ENCODE measurements around the gene EPB41L4A. TPM values are rescaled to one million over a fixed set of nuclear protein-coding genes. Genes with fewer than 3 reads are reported as not detected.
"Not testable (repeated sequence)": the region's sequence is repeated elsewhere in the genome, so short reads cannot be mapped to it uniquely, and the experiment has no call there.

The EPB41L4A gene
- 10 to 100 TPM; 26.8 to 32.3 (median 27.9) TPM for polyA plus RNA-seq (ENCODE audit: insufficient read length in 4 of 4)

DNA sequence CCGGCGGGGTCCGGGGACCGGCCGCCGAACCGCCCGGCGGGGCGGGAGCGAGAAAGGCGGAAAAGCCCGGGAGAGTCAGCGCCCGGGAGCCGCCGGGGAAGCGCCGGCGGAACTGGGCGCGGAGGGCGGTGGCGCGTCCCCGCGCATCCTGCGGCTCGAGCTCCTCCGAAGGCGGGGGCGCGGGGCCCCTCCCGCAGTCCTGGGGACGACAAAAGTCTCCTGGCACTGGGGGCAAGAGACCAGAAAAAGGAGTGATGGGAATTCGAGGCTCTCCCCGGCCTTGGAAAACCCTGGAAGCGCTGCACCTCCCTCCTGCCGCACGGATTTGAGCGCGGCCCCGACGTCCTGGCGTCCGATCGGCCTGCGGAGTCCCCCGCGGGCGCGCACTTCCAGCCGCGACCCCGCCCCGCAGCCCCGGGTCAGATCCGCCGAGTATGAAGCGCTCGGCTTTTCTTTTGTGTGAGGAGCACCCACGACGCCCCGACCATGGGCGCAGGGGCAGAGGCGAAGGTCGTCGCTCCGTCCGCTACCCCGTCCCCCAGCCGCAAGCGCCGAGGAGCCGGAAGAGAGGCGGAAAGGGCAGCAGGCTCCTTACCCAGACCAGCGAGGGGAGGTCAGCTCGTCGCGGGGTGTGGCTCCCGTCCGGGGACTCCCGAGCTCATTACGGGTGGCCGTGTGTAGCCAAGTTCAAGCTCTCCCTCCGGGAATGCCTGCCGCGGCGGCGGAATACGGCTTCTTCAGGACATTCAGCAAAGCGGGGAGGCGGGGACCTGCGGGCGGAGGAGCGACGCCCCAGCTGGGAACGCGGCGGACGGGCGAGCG, at the start of gene EPB41L4A:
EPB41L4A (minus strand) TSS at position 114 of the 822 bp plus-strand sequence. CDS start 238 bp downstream, outside the sequence.
- peak in 3 of 4 donors; percentile 46 to 59 (median 54) for DNase-seq (ENCODE audit: low read depth in 4 of 4, low spot score in 2 of 4)

GRCh38 chr5:112467485-112467884, 48.4 kb upstream of the EPB41L4A start:
- no peak for DNase-seq (ENCODE audit: low read depth in 4 of 4, low spot score in 2 of 4)

- not testable (repeated sequence) for DNase-seq (ENCODE audit: low read depth in 4 of 4, low spot score in 2 of 4)
Measured at GRCh38 chr5:112466261-112466660, 47.2 kb upstream of the EPB41L4A start.

- not testable (repeated sequence) for DNase-seq (ENCODE audit: low read depth in 4 of 4, low spot score in 2 of 4)
Measured at GRCh38 chr5:112447187-112447760, 28.2 kb upstream of the EPB41L4A start.

- DNase-seq (ENCODE audit: low read depth in 4 of 4, low spot score in 2 of 4): no peak
Measured at GRCh38 chr5:112445626-112446350, 26.7 kb upstream of the EPB41L4A start.

DNA sequence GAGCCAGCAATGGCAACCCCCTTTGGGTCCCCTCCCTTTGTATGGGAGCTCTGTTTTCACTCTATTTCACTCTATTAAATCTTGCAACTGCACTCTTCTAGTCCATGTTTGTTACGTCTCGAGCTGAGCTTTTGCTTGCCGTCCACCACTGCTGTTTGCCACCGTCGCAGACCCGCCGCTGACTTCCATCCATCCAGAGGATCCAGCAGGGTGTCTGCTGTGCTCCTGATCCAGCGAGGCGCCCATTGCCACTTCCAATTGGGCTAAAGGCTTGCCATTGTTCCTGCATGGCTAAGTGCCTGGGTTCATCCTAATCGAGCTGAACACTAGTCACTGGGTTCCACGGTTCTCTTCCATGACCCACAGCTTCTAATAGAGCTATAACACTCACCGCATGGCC, 24.9 kb upstream of the EPB41L4A start:
- DNase-seq (ENCODE audit: low read depth in 4 of 4, low spot score in 2 of 4): not testable (repeated sequence)

- DNase-seq (ENCODE audit: low read depth in 4 of 4, low spot score in 2 of 4): no peak
Measured at GRCh38 chr5:112440031-112440430, 21.0 kb upstream of the EPB41L4A start.

DNA sequence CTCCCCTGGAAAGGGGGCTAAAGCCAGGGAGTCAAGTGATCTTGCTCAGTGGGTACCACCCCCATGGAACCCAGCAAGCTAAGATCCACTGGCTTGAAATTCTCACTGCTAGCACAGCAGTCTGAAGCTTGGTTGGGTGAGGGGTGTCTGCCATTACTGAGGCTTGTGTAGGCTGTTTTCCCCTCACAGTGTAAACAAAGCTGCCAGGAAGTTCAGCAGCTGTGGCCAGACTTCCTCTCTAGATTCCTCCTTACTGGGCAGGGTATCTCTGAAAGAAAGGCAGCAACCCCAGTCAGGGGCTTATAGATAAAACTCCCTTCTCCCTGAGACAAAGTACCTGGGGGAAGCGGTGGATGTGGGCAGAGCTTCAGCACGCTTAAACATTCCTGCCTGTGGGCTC, 17.1 kb upstream of the EPB41L4A start:
- DNase-seq (ENCODE audit: low read depth in 4 of 4, low spot score in 2 of 4): no peak

- DNase-seq (ENCODE audit: low read depth in 4 of 4, low spot score in 2 of 4): no peak
Measured at GRCh38 chr5:112434641-112435040, 15.6 kb upstream of the EPB41L4A start.

DNA sequence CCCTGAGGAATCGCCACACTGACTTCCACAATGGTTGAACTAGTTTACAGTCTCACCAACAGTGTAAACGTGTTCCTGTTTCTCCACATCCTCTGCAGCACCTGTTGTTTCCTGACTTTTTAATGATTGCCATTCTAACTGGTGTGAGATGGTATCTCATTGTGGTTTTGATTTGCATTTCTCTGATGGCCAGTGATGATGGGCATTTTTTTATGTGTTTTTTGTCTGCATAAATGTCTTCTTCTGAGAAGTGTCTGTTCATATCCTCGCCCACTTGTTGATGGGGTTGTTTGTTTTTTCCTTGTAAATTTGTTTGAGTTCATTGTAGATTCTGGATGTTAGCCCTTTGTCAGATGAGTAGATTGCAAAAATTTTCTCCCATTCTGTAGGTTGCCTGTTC, 7.1 kb upstream of the EPB41L4A start:
- DNase-seq (ENCODE audit: low read depth in 4 of 4, low spot score in 2 of 4): not testable (repeated sequence)

DNA sequence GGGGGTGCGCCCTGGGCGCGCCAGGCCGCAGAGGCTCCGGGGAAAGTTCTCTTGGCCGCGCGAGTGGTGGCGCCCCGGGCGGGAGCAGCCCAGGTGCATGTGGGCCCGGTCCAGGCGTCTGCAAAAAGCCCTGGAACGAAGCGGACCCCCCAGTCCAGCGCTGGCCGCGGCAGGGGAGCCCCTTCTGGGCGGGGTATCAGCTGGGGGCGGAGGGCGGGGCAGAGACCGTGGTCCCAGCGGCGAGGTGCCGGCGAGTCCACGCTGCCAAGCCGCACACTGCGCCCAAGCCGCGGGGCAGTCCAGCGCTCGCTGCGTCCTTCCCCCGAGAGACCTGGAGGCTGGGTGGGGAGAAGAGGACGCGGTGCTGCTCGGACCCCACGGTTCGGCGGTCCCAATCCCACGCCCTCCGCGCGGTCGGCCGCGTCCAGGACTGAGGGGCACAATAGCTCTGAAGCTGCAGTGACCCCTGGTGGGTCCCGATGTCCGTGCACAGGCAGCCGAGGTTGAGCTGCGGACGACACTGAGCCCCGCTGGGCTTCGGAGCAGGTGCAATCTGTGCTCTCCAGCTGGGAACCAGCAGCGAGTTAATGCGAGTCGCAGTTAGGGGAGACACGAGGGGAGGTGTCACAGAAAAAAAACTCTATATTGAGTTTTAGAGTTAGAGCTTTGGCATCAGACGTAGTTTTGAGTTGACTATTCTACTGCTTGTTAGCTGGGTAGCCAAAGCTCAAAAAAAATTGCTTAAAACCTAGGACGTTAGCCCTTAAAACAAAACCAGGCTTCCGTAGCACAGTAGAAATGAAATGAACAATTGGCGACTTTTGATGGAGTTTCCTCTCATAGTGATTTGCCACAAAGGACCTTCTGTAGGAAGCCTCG, 1.1 kb upstream of the EPB41L4A start:
- peak; percentile 64 to 82 (median 74) for DNase-seq (ENCODE audit: low read depth in 4 of 4, low spot score in 2 of 4)

GRCh38 chr5:112418659-112419163, 366 bp downstream of the EPB41L4A start:
- peak in 1 of 4 donors; percentile 38 for DNase-seq (ENCODE audit: low read depth in 4 of 4, low spot score in 2 of 4)

GRCh38 chr5:112417931-112418658, 982 bp downstream of the EPB41L4A start:
- DNase-seq (ENCODE audit: low read depth in 4 of 4, low spot score in 2 of 4): peak in 3 of 4 donors; percentile 40 to 73 (median 42)

DNA sequence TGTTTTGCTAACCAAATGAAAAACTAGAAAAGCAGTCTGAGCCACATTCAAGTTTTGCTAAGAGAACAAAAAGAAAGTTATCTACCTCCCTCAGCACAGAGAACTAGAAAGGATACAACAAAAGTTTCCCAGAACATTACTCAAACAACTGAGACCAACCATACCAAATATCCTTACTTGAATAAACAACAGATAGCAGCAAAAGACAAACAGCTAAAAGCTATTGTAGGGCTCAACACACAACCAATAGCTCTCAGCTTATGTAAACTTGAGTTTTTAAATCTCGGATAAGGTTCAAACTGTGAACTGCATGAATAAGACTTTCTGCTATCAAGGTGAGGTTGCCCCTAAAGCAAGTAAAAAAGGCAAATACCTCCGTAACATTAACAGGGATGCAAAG, 3.5 kb downstream of the EPB41L4A start:
- no peak for DNase-seq (ENCODE audit: low read depth in 4 of 4, low spot score in 2 of 4)

GRCh38 chr5:112413611-112414010, 5.5 kb downstream of the EPB41L4A start:
- no peak for DNase-seq (ENCODE audit: low read depth in 4 of 4, low spot score in 2 of 4)

- no peak for DNase-seq (ENCODE audit: low read depth in 4 of 4, low spot score in 2 of 4)
Measured at GRCh38 chr5:112412346-112412745, 6.7 kb downstream of the EPB41L4A start.

- DNase-seq (ENCODE audit: low read depth in 4 of 4, low spot score in 2 of 4): no peak
Measured at GRCh38 chr5:112411903-112412302, 7.2 kb downstream of the EPB41L4A start.

DNA sequence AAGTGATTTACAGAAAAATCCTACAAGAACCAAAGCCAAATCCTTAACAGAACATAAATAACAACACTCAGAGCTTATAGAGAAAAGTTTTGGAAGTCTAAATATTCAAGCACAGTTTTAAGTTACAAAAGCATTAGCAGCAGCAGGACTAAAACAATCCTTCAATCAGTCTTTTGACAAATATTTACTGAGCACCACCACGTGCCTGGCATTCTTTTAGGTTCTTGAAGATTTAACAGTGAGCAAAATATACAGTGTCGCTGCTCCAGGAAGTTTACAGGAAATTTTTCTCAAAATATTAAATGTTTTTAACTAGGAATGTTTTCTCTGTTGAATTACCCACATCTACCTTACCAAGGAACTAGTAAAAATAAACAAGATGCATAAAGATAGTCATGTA, 11.4 kb downstream of the EPB41L4A start:
- no peak for DNase-seq (ENCODE audit: low read depth in 4 of 4, low spot score in 2 of 4)

DNA sequence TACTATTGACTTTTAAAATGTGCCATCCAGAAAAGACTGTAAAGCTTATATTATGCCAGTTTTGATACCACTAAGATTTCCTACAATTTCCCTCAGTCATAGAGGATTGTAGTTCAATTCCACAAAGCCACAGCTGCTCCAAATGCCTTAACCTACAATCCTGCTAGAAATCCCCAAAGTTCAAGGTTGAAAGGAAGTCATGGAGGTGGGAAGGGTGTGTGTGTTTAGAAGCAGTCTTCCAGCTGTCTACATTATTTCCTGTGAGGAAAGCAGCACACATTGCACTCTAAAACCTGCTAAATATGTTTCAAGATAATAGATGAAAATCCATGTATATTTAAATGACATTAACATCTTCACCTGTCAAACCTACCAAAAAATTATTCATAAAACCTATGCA, 11.8 kb downstream of the EPB41L4A start:
- DNase-seq (ENCODE audit: low read depth in 4 of 4, low spot score in 2 of 4): no peak
